IMR-90 (cell line): ENCODE measurements around the gene SPTBN5. TPM values are rescaled to one million over a fixed set of nuclear protein-coding genes. Genes with fewer than 3 reads are reported as not detected.

Experiments
- ATAC-seq: fragments of 200-7000 bp; cut with Tn5 transposase; 2 replicates; pipeline ENCODE4 v1.9.1; 2020; ENCODE audit warnings: low read depth, mild to moderate bottlenecking, moderate library complexity
- BruUV-seq: library from RNA; stranded (reverse); fragments of 400-500 nt; replicated peaks from 2 replicates; lab custom pipeline; 2021; lab: Mats Ljungman, UMichigan
- CTCF ChIA-PET: fragments of 300-600 bp; formaldehyde crosslinking; extraction: SDS; loops from one replicate; lab custom pipeline; 2021; ENCODE audit warnings: antibody characterized with exemption; lab: Yijun Ruan, JAX
- POLR2A ChIA-PET: fragments of 300-600 bp; sonication (Branson Sonifier 250); formaldehyde crosslinking; loops from one replicate; lab custom pipeline; 2022; ENCODE audit warnings: antibody characterized with exemption; ENCODE audit not compliant: unreplicated experiment; lab: Charles Lee
- DNase-seq: peaks from one replicate; pipeline ENCODE4 v3.0.0; 2013
- H2AFZ ChIP-seq: replicated peaks from 2 replicates; pipeline ENCODE3; 2013; ENCODE audit warnings: low read length, mild to moderate bottlenecking; ENCODE audit not compliant: poor library complexity
- H2AK5ac ChIP-seq: 2 replicates; pipeline ENCODE4 v1.6.1; 2013; ENCODE audit warnings: low read depth, low read length, inconsistent platforms
- H2AK9ac ChIP-seq: replicated peaks from 2 replicates; pipeline ENCODE3; 2013; ENCODE audit warnings: mild to moderate bottlenecking, low read depth, low read length, moderate library complexity; ENCODE audit not compliant: poor library complexity
- H2BK120ac ChIP-seq: 2 replicates; pipeline ENCODE4 v1.6.1; 2013; ENCODE audit warnings: low read depth, low read length, inconsistent platforms
- H2BK15ac ChIP-seq: 3 replicates; pipeline ENCODE4 v1.6.1; 2013; ENCODE audit warnings: low read depth, low read length, inconsistent platforms
- H2BK20ac ChIP-seq: 2 replicates; pipeline ENCODE4 v1.6.1; 2013; ENCODE audit warnings: low read depth, mild to moderate bottlenecking, inconsistent platforms, low read length, moderate library complexity
- H2BK5ac ChIP-seq: 2 replicates; pipeline ENCODE4 v1.6.1; 2013; ENCODE audit warnings: mild to moderate bottlenecking, low read depth, low read length, inconsistent platforms; ENCODE audit not compliant: poor library complexity, severe bottlenecking
- H3K14ac ChIP-seq: replicated peaks from 2 replicates; pipeline ENCODE4 v1.6.1; 2013; ENCODE audit warnings: low read depth, low read length, inconsistent platforms
- H3K18ac ChIP-seq: 2 replicates; pipeline ENCODE4 v1.6.1; 2013; ENCODE audit warnings: low read depth, low read length, control low read depth
- H3K23ac ChIP-seq: 2 replicates; pipeline ENCODE4 v1.6.1; 2013; ENCODE audit warnings: low read depth, low read length, inconsistent platforms
- H3K27ac ChIP-seq: 2 replicates; pipeline ENCODE4 v1.5.1; 2013; ENCODE audit warnings: mild to moderate bottlenecking, control low read depth, low read length; ENCODE audit not compliant: insufficient read depth
- H3K27me3 ChIP-seq: 2 replicates; pipeline ENCODE4 v1.6.1; 2013; ENCODE audit warnings: low read length; ENCODE audit not compliant: control insufficient read depth, insufficient read depth
- H3K36me3 ChIP-seq: 2 replicates; pipeline ENCODE4 v1.6.1; 2013; ENCODE audit warnings: low read length, mixed read lengths; ENCODE audit not compliant: control insufficient read depth, insufficient read depth
- H3K4ac ChIP-seq: 2 replicates; pipeline ENCODE4 v1.6.1; 2013; ENCODE audit warnings: low read depth, low read length, inconsistent platforms
- H3K4me1 ChIP-seq: 2 replicates; pipeline ENCODE4 v1.6.1; 2013; ENCODE audit warnings: low read length, mixed read lengths; ENCODE audit not compliant: control insufficient read depth, insufficient read depth
- H3K4me2 ChIP-seq: 2 replicates; pipeline ENCODE4 v1.6.1; 2013; ENCODE audit warnings: low read depth, mild to moderate bottlenecking, control low read depth, low read length, moderate library complexity
- H3K4me3 ChIP-seq: 2 replicates; pipeline ENCODE4 v1.5.1; 2013; ENCODE audit warnings: low read depth, mild to moderate bottlenecking, control low read depth, low read length, moderate library complexity; ENCODE audit not compliant: insufficient read depth
- H3K56ac ChIP-seq: 2 replicates; pipeline ENCODE4 v1.6.1; 2013; ENCODE audit warnings: low read length, inconsistent platforms; ENCODE audit not compliant: insufficient read depth; ENCODE audit errors: extremely low read depth
- H3K79me1 ChIP-seq, 2 experiments: 2 replicates each; pipeline ENCODE4 v1.6.1; 2013; ENCODE audit warnings: low read length in 2 of 2, inconsistent platforms in 1 of 2, low read depth in 1 of 2
- H3K9ac ChIP-seq: 2 replicates; pipeline ENCODE4 v1.6.1; 2013; ENCODE audit warnings: low read depth, low read length, control low read depth
- H3K9me1 ChIP-seq: 2 replicates; pipeline ENCODE4 v1.6.1; 2013; ENCODE audit warnings: low read length, inconsistent platforms; ENCODE audit not compliant: insufficient read depth
- H3K9me3 ChIP-seq: 2 replicates; pipeline ENCODE4 v1.6.1; 2013; ENCODE audit warnings: low read length; ENCODE audit not compliant: control insufficient read depth, insufficient read depth
- H4K20me1 ChIP-seq: 2 replicates; pipeline ENCODE4 v1.6.1; 2013; ENCODE audit warnings: low read length, inconsistent platforms; ENCODE audit not compliant: insufficient read depth
- H4K5ac ChIP-seq: 2 replicates; pipeline ENCODE4 v1.6.1; 2013; ENCODE audit warnings: mild to moderate bottlenecking, low read depth, low read length, control low read depth
- H4K8ac ChIP-seq, 2 experiments: 2 replicates each; pipeline ENCODE4 v1.6.1; 2013; ENCODE audit warnings: low read depth in 2 of 2, low read length in 2 of 2, control low read depth in 1 of 2, inconsistent platforms in 1 of 2
- H4K91ac ChIP-seq: 2 replicates; pipeline ENCODE4 v1.6.1; 2013; ENCODE audit warnings: low read depth, low read length, inconsistent platforms; ENCODE audit not compliant: insufficient read depth
- CEBPB ChIP-seq: IDR thresholded peaks from 2 replicates; pipeline ENCODE4 v1.6.1; 2012; ENCODE audit warnings: low read depth, low read length, improper control_type of control experiment
- CHD1 ChIP-seq: IDR thresholded peaks from 2 replicates; pipeline ENCODE4 v1.6.1; 2012; ENCODE audit warnings: low read depth, low read length, improper control_type of control experiment
- MAZ ChIP-seq: IDR thresholded peaks from 2 replicates; pipeline ENCODE4 v1.6.1; 2012; ENCODE audit warnings: low read depth, mild to moderate bottlenecking, low read length, improper control_type of control experiment, moderate library complexity, borderline replicate concordance
- RAD21 ChIP-seq: IDR thresholded peaks from 2 replicates; pipeline ENCODE4 v1.6.1; 2012; ENCODE audit warnings: low read length, improper control_type of control experiment
- RCOR1 ChIP-seq: IDR thresholded peaks from 2 replicates; pipeline ENCODE4 v1.6.1; 2012; ENCODE audit warnings: mild to moderate bottlenecking, low read length, improper control_type of control experiment; ENCODE audit not compliant: insufficient replicate concordance
- SMC3 ChIP-seq: fragments of 150-350 bp; IDR thresholded peaks from 2 replicates; pipeline ENCODE4 v1.6.1; 2016; ENCODE audit warnings: low read depth, mild to moderate bottlenecking, antibody characterized with exemption, low read length, moderate library complexity
- WGBS, 2 experiments: methylation state at CpG; one replicate each; pipeline versions ENCODE4 v1.1.5 to v1.1.7; 2013; ENCODE audit warnings: missing lambda C conversion rate in 2 of 2; ENCODE audit not compliant: insufficient read length in 1 of 2; ENCODE audit errors: extremely low coverage in 2 of 2; 5-methylcytosine and 5-hydroxymethylcytosine counted together
- dilution Hi-C: fragments of 300-500 bp; cut with HindIII; formaldehyde crosslinking; loops from one replicate; pipeline ENCODE4 v1.14.3; 2018; ENCODE audit warnings: low sequenced_read_pairs; ENCODE audit not compliant: unreplicated experiment
- in situ Hi-C: fragments of 300-500 bp; cut with MboI; formaldehyde crosslinking; loops from 3 replicates; pipeline ENCODE4 v1.14.3; 2019; ENCODE audit warnings: low sequenced_read_pairs, inconsistent platforms, mixed read lengths
- intact Hi-C: fragments of 100-400 bp; cut with micrococcal nuclease; formaldehyde crosslinking; loops from 2 replicates; pipeline ENCODE4 v1.10.0; 2022
- polyA plus RNA-seq, 3 experiments: library from polyadenylated mRNA; depleted of rRNA; stranded (reverse); fragments of >200 nt; gene quantifications; 2 replicates each; pipeline ENCODE4 v1.2.3, GENCODE V29; 2012; ENCODE audit warnings: low replicate concordance in 1 of 3
- total RNA-seq: library from RNA; depleted of rRNA; stranded (reverse); fragments of >200 nt; gene quantifications from 2 replicates; pipeline ENCODE4 v1.2.3, GENCODE V29; 2012

The SPTBN5 gene
- total and polyA plus RNA-seq, 2 of the 4 experiments (the other 2 are of a cell fraction) = under 0.01 to 0.38 TPM

DNA sequence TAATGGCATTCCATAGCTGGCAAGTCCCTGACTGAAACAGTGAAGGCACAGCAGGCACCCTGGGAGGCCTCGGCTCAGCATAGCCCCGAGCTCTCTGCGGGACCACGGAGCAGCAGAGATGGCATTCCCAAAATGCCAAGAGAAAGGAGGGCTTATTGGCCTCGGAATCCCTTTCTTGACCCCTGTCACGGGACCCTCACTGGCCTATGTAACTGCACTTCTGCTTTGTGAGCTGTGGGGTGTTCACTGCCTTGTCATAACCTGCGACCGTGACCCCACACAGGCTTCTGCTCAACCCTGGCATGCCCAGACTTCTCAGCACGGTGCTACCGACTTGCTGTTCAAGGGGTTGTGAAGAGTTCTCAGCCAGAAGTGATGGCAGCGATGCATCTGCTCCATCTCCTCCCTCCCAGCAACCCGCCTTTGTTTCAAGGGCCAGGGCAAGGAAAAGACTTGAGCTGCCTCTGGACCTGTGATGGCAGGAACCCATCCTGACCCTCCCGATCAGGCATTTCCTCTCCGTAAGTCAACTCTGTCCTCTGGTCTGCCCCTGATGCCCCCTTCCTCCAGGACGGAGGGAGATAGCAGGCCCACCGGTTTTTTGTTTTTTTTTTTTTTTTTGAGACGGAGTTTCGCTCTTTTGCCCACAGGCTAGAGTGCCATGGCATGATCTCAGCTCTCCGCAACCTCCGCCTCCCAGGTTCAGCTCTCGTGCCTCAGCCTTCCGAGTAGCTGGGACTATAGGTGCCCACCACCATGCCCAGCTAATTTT lies 48.0 kb upstream of the SPTBN5 start:
- TF ChIP-seq SMC3 (no peak), RAD21 (no peak), CEBPB (no peak), CHD1 (no peak), RCOR1 (no peak), MAZ (no peak)
- H3K27me3 ChIP-seq = no peaks in the 10 kb centered on the region
- peak overlapping the region; percentile 13 for H2AFZ ChIP-seq
- H2BK15ac ChIP-seq = peak overlapping the region; percentile 93; the same call in 2 of the 3 replicates
- ATAC-seq (no peak), DNase-seq (no peak)
- dilution Hi-C loops (no loop called here), in situ Hi-C loops (no loop called here), intact Hi-C loops (no loop called here)
- no peaks in the 10 kb centered on the region for H4K20me1 ChIP-seq
- H4K5ac ChIP-seq = peak overlapping the region; percentile 34; the same call in 1 of the 2 replicates
- peak overlapping the region; percentile 95 for H2AK5ac ChIP-seq
- no peak overlapping the region for H3K18ac ChIP-seq
- H3K4me3 ChIP-seq = no peak overlapping the region
- peak overlapping the region; percentile 79 for H2BK20ac ChIP-seq
- ChIA-PET POLR2A (no interaction called here), CTCF (interaction anchor here (0.6 kb wide), 1 partner anchor 542 kb away, joined by 3 read pairs; no protein-coding TSS in a partner anchor)
- H2BK120ac ChIP-seq = peak overlapping the region; percentile 100
- peak overlapping the region; percentile 71 for H3K14ac ChIP-seq
- peak overlapping the region; percentile 85 for H4K91ac ChIP-seq
- no peaks in the 10 kb centered on the region for H3K9me3 ChIP-seq
- H3K9ac ChIP-seq = no peak overlapping the region
- peak overlapping the region; percentile 52 for H2BK5ac ChIP-seq
- H4K8ac ChIP-seq = peak overlapping the region in 1 of 2 experiments; percentile 86; a peak in 3 of 4 replicates
- BruUV-seq = no TSS peak
- no peak overlapping the region for H3K4me2 ChIP-seq
- peak overlapping the region; percentile 63; the same call in 1 of the 2 replicates for H3K23ac ChIP-seq
- peaks cover 1% of the 10 kb centered on the region; the same call in 1 of the 2 replicates for H3K36me3 ChIP-seq
- H3K4ac ChIP-seq = peak overlapping the region; percentile 100
- no peak overlapping the region for H3K27ac ChIP-seq
- peak overlapping the region; percentile 11 for H2AK9ac ChIP-seq
- WGBS, 2 experiments = 92% methylated on average over 5 of the region's 22 CpGs; no CpG with 5 or more reads in 1 of the 2 experiments
- peaks cover 52 to 86% of the 10 kb centered on the region in 2 experiments for H3K79me1 ChIP-seq
- no peak overlapping the region for H3K56ac ChIP-seq
- peaks cover 52% of the 10 kb centered on the region for H3K9me1 ChIP-seq
- peaks cover 45% of the 10 kb centered on the region for H3K4me1 ChIP-seq
